CD4-positive, alpha-beta T cell treated with Interleukin-6 for 4 hours (primary cell): ENCODE data around the gene SRRM2.

Experiments
- DNase-seq: peaks from one replicate; pipeline ENCODE4 v3.0.0-alpha.2; 2020; ENCODE audit warnings: mixed read lengths

The SRRM2 gene

DNA sequence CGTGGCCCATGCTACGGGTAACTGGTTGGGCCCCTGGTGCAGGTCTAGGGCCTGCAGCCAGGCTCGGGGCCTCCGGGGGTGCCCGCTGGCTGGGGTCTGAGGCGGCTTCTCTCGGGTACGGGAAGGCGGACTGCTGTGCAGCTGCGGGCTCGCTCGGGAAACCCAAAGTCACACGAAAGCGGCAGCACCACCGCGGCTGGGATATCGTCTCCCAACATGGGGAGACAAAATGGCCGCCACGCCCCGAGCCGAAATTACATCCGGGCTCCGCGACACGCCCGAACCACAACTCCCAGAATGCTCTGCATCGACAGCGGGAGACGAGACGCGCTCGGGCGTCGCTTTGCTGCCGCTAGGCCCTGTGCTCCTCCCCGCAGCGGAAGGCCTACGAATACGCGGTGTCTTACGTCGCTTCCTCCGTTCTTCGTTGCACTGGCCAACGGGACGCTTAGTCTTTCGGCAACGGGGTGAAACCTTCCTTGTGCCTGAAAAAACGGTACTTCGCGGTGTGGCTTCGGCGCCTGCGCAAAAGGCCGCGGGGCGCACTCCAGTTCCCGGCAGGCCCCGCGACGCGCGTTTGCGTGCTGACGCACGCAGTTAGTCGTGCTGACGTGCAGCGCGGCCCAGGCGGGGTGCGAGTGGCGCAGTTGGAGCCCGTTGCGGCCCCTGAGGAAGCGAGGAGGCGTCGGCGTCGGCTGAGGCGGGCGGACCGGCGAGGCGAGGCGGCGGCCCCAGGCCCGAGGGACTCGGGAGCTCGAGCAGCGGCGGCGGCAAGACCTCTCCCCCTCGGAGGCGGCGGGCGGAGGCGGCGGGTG lies at the start of gene SRRM2:
SRRM2 (plus strand) TSS at position 604 of the 815 bp plus-strand sequence. CDS start 3,727 bp downstream, outside the sequence.
- DNase-seq, result peak; percentile 94

DNA sequence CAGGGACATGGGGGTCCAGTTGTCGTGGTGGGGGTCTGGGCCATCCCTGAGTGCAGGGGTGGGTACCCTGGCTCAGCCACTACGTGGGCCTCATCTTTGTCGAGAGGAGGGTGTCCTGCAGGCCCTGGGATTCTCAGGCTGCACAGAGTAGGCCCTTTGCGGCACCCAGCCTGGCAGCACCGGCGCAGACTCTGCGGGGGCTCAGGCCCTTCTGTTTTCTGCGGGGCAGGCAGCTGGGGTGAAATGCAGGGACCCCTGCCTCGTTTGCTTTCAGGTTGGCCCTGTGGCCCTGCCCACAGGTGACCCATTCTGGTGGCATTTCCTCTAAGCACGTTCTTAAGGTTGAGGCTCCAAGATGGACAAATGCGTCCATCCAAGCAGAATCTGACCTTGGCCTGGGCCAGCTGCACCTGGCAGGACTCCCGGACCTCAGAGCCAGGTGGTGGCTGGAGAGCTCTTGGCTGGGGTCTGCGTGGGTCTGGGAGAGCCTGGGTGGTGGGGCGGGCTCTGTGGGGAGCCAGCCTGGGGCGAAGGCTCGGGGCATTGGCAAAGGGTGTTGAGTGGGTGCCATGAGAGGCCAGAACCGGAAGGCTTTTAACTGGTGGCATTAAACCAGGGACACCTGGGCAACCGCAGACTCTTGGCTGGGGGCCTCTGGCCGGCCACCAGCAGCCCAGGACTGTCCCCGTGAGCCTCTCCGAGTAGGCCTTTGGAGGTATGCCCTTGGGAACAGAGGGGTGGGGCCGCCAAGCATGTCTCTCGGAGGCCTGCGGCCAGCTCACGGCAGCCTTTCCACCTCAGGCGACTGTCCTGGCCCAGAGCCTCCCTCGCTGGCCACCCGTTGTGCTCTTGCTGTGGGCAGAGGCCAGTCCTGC lies 49.3 kb upstream of the SRRM2 start:
- no peak for DNase-seq

DNA sequence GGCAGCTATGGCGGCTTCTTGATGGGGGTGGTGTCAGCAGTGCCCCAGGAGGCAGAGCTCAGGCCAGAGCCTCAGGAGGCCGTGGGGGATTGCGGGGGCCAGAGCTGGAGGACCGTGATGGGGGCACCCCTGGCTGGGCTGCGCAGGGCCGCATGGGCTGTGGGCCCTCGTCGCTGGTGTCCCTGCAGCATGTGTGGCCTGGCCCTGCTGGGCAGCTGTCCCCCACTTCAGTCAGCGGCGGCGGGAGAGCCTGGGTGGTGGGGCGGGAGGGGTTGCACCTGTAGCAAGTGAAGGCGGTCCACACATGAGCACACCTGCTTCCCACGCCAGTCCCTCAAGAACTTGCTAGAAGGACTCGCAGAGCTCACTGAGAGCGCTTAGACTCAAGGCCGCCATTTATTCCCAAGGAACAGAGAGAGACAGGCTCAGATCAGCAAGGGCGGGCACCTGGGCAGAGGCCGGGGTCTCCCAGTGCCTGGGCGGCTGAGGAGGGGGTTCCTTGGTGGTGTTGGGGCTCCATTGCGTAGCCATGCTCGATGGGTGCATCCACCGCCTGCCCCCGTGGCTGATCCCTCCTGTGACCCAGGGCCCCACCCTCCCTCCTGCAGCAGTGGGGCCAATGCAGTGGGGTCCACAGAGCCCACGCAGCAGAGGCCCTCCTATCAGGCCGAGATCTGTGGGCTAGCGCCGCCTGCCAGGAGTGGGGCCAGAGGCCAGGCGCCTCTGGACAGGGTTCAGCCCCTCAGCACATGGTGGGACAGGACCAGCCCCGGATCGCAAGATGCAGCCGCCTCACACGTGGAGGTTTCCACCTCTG lies 48.1 kb upstream of the SRRM2 start:
- no peak for DNase-seq

DNA sequence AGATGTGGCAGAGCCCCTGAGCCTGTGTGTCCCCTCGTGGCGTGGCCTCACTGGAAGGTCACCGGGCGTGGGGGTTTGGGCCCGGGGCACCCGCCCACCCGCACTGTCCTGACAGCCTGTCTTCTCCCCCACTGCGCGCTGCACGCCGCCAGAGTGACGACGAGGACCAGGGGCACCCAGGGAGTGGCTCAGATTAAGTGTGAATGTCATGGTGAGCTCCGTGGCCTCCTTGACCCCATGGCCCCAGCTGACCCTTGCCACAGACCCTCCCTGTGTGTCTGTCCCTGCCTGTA lies 47.5 kb upstream of the SRRM2 start:
- DNase-seq, result no peak

DNA sequence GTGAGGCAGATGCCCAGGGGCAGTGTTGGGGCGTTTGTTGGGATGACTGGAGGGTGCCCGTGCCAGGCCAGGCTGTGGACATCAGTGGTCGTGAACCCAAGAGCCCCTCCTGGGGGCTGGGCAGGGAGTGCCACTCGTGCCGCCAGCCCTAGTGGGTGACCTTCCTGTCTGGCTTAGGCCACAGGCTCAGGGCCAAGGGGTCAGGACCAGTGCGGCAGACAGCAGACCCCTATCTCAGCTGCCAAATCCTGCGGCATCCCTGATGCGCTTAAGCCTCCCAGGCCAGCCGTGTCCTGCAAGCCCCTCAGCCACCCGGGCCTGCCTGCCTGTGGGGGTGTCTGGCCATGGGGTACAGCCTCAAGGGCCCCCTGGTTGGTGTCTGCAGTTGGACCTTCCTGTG lies 47.1 kb upstream of the SRRM2 start:
- DNase-seq, result no peak

DNA sequence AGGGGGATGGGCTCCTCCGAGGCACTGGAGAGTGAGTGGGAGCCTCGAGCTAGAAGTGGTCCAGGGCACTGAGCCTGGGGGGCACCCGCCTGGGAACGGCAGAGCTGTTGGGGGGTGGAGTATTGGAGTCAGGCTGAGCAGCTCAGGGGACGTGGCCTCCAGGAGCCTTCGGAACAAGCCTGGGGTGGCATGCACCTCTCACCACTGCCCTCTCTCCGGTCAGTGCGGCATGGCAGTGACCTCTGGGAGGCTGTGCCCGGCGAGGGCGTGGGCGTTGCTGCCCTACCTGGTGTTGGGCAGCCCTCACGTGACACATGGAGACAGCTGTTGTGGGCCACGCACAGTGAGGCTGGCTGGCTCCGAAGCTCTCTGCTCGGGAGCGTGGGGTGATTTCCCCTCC lies 46.4 kb upstream of the SRRM2 start:
- no peak for DNase-seq

DNA sequence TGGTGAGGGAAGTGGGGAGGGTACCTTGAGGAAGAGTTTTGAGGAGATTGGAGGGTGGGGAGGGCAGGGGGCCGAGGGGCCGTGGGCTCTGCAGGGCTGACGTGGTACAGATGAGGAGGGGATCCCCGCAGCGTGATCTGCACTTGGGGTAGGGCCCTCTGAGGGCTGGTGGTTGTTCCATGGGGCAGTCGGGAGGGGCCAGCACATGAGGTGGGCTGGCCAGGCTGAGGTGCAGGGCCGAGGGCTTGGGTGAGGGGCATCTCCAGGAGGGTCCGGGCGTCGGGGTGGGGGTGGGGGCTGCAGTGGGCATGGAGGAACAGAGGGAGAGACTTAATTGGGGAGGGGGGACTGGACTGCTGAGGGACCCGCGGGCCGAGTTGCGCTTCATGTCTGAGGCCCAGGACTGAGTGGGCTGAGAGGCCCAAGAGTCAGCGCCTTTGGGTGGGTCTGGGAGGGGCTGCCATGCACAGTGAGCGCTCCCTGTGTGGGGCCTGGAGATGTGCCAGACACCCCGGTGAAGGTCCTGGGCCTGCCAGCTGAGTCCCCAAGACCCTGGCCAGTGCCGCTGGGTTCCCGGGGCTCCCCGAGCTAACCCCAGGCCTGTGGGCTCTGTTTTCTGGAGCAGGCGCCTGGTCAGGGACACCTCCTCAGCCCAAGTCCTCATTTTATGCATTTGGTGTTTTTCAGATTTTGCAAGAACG lies 45.7 kb upstream of the SRRM2 start:
- DNase-seq, result no peak

DNA sequence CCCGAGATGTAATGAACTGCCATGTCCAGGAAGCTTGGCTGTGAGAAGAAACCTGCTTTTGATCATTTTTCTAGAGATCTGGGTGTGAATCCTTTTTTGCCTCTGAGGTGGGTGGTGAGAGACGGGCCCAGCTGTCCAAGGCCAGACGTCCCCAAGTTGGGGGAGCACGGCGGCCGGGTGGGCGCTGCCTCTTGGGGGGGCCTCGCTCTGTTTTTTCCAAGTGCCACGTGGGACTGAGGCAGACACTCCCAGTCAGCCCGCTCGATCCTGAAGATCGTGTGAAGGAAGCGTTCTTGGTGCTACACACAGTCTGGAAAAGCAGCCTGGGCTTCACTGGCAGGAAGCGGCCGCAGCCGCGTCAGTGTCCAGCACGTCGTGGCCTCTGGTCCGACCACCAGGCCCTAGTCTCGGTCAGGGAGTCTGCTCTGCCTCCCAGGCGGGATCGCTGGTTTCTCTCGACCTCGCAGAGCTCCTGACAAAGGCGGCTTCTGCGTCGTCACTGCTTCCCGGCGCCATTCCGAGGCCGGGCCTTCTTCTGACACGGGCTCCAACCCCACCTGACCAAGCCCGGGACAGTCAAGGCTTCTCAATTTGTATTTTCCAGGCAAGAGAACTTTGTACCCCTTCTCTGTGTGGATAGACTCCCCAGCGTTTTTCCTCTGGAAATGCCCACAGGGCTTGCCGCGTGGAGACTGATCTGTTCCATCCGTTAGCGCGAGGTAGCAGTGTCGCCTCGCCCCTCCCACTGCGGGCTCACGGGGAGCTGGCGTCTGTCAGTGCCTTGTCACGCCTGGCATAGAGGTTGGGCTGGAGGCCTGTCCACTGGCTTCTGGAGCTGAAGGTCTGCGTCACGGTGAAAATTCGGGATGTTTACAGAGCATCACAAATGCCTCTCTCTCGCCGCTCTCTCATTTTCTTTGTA lies 44.8 kb upstream of the SRRM2 start:
- no peak for DNase-seq

DNA sequence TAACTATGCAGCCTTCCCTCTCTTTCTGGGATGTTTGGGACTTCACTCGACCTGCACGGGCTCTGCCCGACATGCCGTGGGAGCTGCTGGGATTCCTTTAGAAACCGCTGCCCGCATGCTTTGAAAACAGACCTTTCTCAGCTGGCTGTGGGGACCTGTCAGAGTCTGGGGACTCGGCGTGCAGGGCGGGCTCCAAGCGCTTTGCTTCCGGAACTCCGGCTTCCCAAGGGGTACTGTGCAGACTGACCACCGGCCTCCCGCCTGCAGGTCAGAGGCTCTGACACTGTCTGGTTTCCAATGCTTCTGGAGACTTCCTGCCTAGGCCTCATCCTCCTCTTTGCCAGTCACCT lies 44.2 kb upstream of the SRRM2 start:
- no peak for DNase-seq

DNA sequence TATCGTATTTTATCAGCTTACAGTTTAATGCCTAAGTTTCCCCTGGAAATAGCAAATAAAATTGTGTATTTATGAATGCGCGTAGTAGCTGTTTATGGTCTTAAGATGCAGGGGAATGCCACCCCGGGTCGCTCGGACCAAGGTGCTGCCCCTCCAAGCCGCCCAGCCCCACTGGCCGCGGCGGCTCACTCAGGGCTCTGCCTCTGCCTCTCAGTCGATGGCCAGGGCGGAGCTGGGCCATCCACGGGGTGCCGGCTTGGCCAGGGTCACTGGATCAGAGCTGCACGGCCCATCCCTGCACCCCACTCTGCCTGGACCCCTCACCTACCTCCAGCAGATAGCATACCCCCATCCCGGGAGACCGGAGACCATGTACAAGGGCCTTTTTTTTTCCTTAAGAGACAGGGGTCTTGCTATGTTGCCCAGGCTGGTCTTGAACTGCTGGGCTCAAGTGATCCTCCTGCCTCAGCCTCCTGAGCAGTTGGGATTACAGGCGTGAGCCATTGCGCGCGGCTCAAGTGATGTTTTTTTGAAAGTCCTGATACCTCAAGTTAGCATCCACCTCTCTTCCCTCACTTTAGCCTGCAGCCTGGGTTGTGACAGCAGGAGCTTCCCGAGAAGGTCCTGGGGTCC lies 43.4 kb upstream of the SRRM2 start:
- no peak for DNase-seq

DNA sequence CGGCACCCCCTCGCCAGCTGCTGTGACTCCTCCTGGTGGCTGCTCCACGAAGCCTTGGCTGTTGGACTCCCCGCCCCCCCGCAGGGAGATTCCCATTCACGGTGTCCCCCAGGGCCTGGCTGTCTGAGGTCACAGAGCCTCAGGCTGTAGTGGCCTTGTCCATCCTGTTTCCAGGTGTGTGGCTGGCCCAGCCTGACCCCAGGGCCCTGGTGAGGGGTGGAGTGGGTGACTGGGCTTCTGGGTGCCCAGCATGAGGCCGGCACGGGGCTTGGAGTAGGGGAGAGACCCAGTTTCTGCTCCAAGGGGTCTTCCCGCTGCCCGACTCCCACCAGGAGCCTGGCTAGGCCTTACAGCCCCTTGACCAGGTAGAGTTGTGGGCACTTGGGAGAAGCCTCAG lies 42.9 kb upstream of the SRRM2 start:
- no peak for DNase-seq

DNA sequence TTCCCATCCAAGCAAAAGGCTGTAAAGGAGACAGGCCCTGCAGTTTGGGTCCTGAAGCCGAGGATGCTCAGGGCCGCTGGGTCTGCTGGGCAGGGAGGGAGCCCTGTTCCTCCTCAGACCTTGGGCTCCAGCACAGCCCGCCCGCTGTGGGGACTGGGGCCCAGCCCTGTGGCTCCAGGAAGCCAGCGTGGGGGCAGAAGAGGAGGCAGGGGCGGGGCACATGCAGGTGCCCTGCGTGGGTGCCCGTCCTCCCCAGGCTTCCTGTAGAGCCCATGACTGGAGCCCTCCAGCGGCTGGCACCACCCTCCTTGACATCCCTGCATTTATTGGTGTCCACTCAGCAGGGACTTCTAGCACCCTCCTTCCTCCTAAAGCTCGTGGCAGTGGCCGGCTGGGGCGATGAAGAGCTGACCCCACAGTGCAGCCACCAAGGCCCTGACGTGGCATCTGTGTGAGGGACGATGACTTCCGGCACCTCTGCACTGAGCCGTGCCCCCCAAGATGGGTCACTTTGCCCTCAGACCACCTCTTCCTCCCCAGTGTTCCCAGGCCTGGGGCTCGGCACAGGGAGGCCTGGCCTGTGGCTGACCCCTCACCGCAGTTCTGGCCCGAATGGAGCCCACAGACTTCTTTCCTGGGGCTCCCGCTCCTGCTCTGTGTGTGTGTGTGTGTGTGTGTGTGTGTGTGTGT lies 42.3 kb upstream of the SRRM2 start:
- no peak for DNase-seq

DNA sequence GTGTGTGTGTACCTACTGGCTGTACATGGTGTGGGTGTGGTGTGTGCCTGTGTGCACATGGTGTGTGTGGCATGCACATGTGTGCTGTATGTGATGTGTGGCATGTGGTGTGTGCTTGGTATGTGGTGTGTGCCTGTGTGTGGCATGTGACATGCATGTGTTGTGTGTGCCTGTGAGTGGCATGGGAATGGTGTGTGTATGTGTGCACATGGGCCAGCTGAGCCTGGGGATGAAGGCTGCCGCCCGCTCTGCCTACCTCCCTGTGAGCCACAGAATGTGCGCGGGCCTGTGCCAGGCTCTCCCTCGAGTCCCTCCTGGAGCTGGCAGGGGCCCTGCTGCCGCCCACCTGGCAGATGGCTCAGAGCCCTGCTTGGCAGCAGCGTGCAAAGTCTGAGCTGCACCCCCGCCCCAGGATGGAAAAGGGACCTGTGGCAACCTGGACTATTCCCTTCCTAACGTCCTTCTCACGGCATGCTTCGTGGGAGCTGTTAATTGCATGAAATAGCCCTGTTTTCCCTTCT lies 41.7 kb upstream of the SRRM2 start:
- DNase-seq, result no peak

DNA sequence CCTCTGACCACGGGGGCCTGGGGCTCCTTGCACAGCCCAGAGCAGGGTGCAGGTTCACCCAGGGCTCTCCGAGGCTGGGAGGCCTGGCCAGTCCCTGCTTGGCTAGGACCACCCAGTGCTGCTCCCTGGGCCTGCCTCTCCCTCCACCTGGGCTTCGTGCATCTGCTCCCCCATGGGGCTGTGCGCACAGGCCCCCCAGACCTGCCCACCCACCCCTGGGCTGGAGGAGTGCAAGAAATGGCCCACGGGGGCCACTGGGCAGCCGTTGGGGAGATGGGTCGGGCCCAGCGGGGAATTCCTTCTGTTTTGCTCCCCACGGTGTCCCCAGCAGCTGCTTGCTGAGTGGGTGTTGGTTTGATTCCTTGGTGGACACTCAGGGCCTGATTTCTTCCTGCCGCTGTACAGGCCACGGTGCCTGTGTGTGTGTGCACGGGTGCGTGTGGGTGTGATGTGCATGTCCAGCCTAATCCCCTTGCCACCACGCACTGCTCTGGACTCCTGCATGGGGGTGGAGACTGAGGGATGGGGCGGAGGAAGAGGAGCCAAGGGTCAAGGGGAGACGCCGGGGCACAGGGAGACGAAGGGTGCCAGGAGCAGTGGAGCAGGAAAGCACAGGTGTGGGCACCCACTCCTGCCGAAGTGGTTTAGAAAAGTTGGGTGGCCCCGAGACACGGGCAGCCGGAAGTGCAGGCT lies 40.9 kb upstream of the SRRM2 start:
- DNase-seq, result no peak

DNA sequence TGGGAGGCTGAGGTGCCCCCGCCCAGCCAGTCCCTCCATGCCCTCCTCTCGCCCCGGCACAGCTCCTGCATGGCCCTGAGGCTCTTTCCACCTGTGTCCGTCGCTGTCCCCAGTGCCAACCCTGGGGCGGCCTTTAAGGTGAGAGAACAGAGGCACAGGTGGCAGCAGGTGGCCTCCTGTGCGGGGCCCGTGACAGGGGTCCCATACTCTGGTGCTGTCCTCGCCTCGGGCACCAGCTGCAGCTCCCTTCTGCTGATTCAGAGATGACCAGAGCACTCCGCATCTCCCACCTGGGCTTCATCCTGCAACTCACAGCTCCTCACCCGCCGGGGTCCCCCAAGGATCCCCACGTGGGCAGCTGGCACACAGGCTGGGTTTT lies 40.4 kb upstream of the SRRM2 start:
- DNase-seq, result no peak

DNA sequence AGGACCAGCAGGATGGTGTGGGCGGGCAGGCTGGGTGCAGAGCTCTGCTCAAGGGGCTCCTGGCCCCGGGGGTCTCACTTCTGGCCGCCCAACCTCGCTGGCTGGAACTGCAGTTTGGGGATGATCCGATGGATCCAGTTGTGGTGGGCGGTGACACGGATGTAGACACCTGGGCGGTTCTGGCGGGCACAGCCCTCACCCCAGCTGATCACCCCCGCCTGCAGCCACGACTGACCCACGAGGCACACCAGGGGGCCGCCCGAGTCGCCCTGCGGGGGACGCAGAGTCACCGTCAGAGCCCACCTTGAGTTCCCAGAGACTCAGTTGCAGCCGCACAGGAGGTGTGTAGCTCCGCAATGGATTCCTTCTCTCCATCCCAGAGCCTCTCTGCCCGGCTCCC lies 39.9 kb upstream of the SRRM2 start:
- DNase-seq, result no peak

DNA sequence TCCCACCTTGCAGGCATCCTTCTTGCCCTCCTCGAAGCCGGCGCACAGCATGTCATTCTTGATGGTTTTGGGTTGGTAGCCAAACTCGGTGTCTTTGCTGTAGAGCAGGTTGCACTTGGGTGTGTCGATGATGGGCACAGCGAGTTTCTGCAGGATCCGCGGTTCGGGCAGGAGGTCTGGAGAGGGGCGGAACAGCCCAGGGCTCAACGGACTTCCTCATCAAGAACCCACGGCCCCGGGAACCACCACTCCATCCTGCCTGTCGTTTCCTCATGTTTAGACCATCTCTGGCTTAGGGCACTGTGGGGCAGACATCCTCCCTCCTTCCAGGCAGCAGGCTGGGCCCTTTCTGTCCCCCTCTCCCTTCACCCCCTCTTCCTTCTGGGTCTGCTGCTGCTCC lies 38.9 kb upstream of the SRRM2 start:
- DNase-seq, result no peak

DNA sequence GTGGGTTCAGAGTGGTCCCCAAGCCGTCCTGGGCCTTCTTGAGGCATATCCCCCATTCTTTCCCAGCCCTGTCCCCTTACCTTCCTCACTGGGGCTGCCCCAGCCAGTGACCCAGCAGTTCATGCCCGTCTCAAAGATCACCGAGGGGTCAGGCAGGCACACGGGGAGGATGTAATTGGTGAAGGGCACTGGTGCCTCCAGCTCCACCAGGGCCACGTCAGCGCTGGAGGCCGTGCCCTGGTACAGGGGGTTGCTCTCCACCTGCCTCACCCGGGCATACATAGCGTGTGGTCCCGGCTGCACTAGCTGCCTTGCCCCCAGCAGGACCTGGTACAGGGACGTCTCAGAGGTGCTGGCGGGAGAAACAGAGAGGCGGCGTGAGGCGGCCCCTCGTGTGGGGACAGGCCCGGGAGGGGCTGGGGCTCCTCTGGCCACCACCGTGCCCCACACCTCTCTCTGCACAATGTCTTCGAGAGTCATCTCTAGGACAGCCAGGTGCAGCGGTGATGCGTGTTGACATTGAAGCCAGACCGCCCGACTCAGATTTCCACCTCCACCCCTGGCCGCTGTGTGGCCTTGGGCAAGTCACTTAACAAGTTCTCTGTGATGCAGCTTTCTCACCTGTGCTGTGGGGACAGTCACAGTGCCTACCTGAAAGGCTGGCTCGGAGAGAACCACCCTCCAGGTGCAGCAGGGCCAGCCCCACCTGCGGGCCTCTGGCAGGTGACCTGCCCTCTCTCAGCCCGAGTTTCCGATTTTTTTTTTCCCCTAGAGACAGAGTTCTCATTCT lies 38.3 kb upstream of the SRRM2 start:
- no peak for DNase-seq

DNA sequence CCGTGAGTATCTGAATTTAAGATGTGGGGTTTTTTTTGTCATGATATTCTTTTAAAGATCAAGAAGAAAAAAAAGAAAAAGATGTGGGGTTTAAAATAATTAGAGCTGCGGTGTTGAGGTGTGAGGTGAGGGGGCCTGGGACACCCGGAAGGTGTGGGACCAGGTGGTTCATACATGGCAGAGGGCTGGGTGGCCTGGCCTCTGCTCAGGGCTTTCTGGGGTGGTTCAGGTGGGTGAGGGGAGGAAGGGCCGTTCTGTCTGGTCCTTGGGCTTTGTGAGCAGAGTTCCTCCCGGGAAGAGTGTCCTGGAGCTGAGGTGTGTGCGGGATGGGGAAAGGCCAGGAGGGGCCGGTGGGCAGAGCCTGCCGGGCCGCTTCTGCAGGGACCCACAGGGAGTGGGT lies 37.4 kb upstream of the SRRM2 start:
- DNase-seq, result no peak
